ENCODE results near the gene ZNF485.

GRCh38 chr10:43594944-43595589 lies 11.2 kb upstream of the ZNF485 start:
- TF ChIP-seq CTCF (IDR thresholded peaks at IDR 0.05; ENCODE audit: insufficient read depth, low read length, poor library complexity, severe bottlenecking) (no peak), EZH2phosphoT487 (conservative IDR thresholded peaks at IDR 0.05; ENCODE audit: low read length) (no peak)
